Measurements from ENCODE around the gene AKR1A1.
"Not testable (repeated sequence)": the region's sequence is repeated elsewhere in the genome, so short reads cannot be mapped to it uniquely, and the experiment has no call there.

Gene AKR1A1

GRCh38 chr1:45523975-45524374 lies 26.7 kb upstream of the AKR1A1 start:
- not testable (repeated sequence) for DNase-seq

- DNase-seq = no peak
These were observed 24.4 kb upstream of the AKR1A1 start for GRCh38 chr1:45526135-45526644.

- DNase-seq = no peak
These were observed 19.9 kb upstream of the AKR1A1 start for GRCh38 chr1:45530632-45531135.

GRCh38 chr1:45531873-45532272 lies 18.8 kb upstream of the AKR1A1 start:
- DNase-seq = no peak

GRCh38 chr1:45535988-45536766 lies 14.4 kb upstream of the AKR1A1 start:
- no peak for DNase-seq

- DNase-seq = no peak
These were observed 13.7 kb upstream of the AKR1A1 start for GRCh38 chr1:45536886-45537285.

- DNase-seq = no peak
These were observed 9.4 kb upstream of the AKR1A1 start for GRCh38 chr1:45541193-45541592.

- DNase-seq = no peak
These were observed 8.0 kb upstream of the AKR1A1 start for GRCh38 chr1:45542591-45542990.

- peak; percentile 73 to 77 for DNase-seq
These were observed 6.8 kb upstream of the AKR1A1 start for GRCh38 chr1:45543581-45544417.

- DNase-seq = no peak
These were observed 6.1 kb upstream of the AKR1A1 start for GRCh38 chr1:45544530-45544929.

- DNase-seq = no peak
These were observed 5.6 kb upstream of the AKR1A1 start for GRCh38 chr1:45545019-45545493.

- no peak for DNase-seq
These were observed 4.9 kb upstream of the AKR1A1 start for GRCh38 chr1:45545553-45546310.

GRCh38 chr1:45551684-45552083 lies 1.1 kb downstream of the AKR1A1 start:
- DNase-seq = no peak

- no peak for DNase-seq
These were observed 1.7 kb downstream of the AKR1A1 start for GRCh38 chr1:45552331-45552730.

- no peak for DNase-seq
These were observed 3.6 kb downstream of the AKR1A1 start for GRCh38 chr1:45554198-45554597.

GRCh38 chr1:45557422-45557944 lies 6.9 kb downstream of the AKR1A1 start:
- DNase-seq = no peak

GRCh38 chr1:45563843-45564242 lies 13.2 kb downstream of the AKR1A1 start:
- no peak for DNase-seq

- DNase-seq = no peak
These were observed 16.1 kb downstream of the AKR1A1 start for GRCh38 chr1:45566722-45567121.

- DNase-seq = no peak
These were observed 17.3 kb downstream of the AKR1A1 start for GRCh38 chr1:45567911-45568310.

GRCh38 chr1:45568421-45568820 lies 17.8 kb downstream of the AKR1A1 start:
- DNase-seq = no peak

- no peak for DNase-seq
These were observed 18.9 kb downstream of the AKR1A1 start for GRCh38 chr1:45569571-45569961.

GRCh38 chr1:45569962-45570581 lies 19.4 kb downstream of the AKR1A1 start:
- DNase-seq = peak; percentile 64 to 65
